Urinary bladder (tissue), 4 donors: ENCODE measurements around the gene ACE. TPM values are rescaled to one million over a fixed set of nuclear protein-coding genes. Genes with fewer than 3 reads are reported as not detected.

Experiments
- DNase-seq: peaks from one replicate; pipeline ENCODE4 v3.0.0-alpha.2; 2015; ENCODE audit errors: extremely low spot score
- H3K27ac ChIP-seq: one replicate; pipeline ENCODE4 v1.5.1; 2013; ENCODE audit warnings: low read depth, mild to moderate bottlenecking, moderate library complexity
- H3K36me3 ChIP-seq: one replicate; pipeline ENCODE4 v1.6.1; 2013; ENCODE audit warnings: mild to moderate bottlenecking, moderate library complexity; ENCODE audit not compliant: insufficient read depth
- H3K4me1 ChIP-seq: one replicate; pipeline ENCODE4 v1.6.1; 2013; ENCODE audit warnings: mild to moderate bottlenecking, moderate library complexity; ENCODE audit not compliant: insufficient read depth
- H3K4me3 ChIP-seq: one replicate; pipeline ENCODE4 v1.5.1; 2013; ENCODE audit warnings: low read depth, low read length
- WGBS: extraction: QIAGEN DNeasy Blood & Tissue Kit; methylation state at CpG from one replicate; pipeline ENCODE4 v1.1.7; 2013; 5-methylcytosine and 5-hydroxymethylcytosine counted together
- polyA plus RNA-seq: library from polyadenylated mRNA; stranded (reverse); fragments of 200-250 nt; gene quantifications from one replicate; pipeline ENCODE4 v1.2.3, GENCODE V29; 2013
- total RNA-seq: library from RNA; depleted of rRNA; stranded (reverse); fragments of >200 nt; gene quantifications from one replicate; pipeline ENCODE4 v1.2.3, GENCODE V29; 2014
- donor health status: healthy with polysubstance abuse.
- donor health status: healthy.

ACE gene
- total and polyA plus RNA-seq, 2 donors = 6.2 to 8.0 TPM

GRCh38 chr17:63542942-63543821, 66.3 kb downstream of the ACE start:
- WGBS = 60% methylated on average over 15 of the region's 15 CpGs
- Histone ChIP-seq H3K36me3 (no peaks in the 10 kb centered on the region), H3K4me1 (no peaks in the 10 kb centered on the region), H3K4me3 (no peak overlapping the region), H3K27ac (no peak overlapping the region)
- no peak for DNase-seq

DNA sequence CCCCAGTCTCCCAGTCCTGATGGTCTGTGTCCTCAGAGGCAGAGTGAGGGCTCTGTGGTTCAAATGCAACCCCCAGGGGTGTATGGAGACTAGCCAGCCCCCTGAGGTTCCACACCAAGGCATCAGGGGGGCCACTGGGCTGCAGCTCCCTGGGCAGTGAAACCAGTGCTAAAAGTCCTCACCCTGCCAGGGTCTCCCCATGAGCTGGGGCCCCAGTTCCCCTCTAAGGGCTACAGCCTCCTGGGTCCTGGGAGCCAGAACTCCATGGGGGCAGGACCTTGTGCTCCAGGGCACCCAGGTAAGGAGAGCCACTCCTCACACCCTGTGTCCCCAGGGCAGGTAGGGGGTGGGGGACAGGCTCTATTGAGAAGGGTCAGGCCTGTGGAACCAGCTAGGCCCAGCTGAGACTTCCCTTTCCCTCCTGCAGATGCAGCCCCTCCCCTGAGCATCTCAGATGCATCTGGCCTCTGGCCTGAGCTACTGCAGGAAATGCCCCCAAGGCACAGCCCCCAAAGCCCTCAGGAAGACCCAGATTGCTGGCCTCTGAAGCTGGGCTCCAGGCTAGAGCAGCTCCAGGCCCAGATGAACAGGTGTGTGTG, 67.1 kb downstream of the ACE start:
- Histone ChIP-seq H3K27ac (no peak overlapping the region), H3K4me3 (no peak overlapping the region), H3K4me1 (no peaks in the 10 kb centered on the region), H3K36me3 (no peaks in the 10 kb centered on the region)
- no peak for DNase-seq

DNA sequence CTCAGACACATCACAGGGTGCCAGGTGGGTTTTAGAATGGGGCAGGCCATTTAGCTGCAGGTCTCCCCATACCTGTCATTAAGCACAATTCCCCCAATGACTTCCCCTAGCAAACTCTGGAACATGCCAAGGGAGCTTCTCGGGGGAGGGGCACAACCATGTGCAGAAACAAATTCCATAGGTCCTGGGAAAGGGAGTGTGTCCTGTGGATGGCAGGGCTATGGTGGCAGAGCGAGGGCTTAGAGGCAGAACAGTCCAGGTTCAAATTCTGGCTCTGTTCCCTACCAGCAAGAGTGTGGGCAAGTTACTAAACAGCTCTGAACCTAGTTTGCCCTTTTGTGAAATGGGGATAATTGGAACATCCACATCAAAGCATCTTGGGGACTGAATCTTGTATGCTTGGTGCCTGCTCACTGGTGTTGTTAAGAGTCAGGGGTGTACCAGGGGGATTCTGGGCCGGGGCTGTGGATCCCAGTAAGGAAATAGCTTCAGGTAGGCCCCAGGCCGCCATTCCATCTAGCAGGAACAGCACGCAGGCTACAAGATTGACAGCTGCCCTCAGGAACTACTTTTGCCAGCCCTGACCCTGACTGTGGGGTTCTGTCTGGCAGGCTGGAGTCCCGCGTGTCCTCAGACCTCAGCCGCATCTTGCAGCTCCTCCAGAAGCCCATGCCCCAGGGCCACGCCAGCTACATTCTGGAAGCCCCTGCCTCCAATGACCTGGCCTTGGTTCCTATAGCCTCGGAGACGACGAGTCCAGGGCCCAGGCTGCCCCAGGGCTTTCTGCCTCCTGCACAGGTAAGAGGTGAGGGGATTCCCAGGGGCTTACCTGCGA, 67.8 kb downstream of the ACE start:
- no peak overlapping the region for H3K27ac ChIP-seq
- no peaks in the 10 kb centered on the region for H3K4me1 ChIP-seq
- no peak overlapping the region for H3K4me3 ChIP-seq
- no peak for DNase-seq
- 90% methylated on average over 13 of the region's 13 CpGs for WGBS
- no peaks in the 10 kb centered on the region for H3K36me3 ChIP-seq

- 87% methylated on average over 9 of the region's 9 CpGs for WGBS
- H3K4me1 ChIP-seq = no peaks in the 10 kb centered on the region
- no peak for DNase-seq
- no peak overlapping the region for H3K27ac ChIP-seq
- H3K4me3 ChIP-seq = no peak overlapping the region
- no peaks in the 10 kb centered on the region for H3K36me3 ChIP-seq
Observed at GRCh38 chr17:63546308-63547082, 69.6 kb downstream of the ACE start.

DNA sequence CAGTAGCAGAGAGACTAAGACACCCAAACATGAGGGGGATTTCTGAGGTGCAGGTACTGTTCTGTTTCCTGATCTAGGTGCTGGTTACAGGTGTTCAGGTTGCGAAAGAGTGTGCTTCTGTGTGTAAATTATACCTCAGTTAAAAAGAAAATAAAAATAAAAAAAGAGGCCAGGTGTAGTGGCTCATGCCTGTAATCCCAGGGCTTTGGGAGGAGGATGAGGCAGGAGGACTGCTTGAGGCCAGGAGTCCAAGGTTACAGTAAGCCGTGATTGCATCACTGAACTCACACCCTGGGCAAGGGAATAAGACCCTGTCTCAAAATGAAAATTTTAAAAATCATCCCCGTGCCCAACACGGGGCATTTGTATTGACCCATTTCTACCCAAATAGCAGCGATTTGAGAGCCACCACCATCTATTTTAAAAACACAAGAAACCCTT, 70.2 kb downstream of the ACE start:
- Histone ChIP-seq H3K36me3 (no peaks in the 10 kb centered on the region), H3K4me3 (no peak overlapping the region), H3K27ac (no peak overlapping the region), H3K4me1 (no peaks in the 10 kb centered on the region)
- 71% methylated on average over 5 of the region's 5 CpGs for whole genome bisulfite sequencing
- DNase-seq = no peak

Other genes starting within 250 kb of the ACE start
- 13.5 TPM for gene CYB561, start 30.8 kb upstream of the ACE start, total RNA-seq
- 17.9 TPM for gene CYB561, start 30.8 kb upstream of the ACE start, polyA plus RNA-seq
- gene KCNH6, start 46.3 kb downstream of the ACE start, total RNA-seq = not detected
- gene KCNH6, start 46.3 kb downstream of the ACE start, polyA plus RNA-seq = not detected
- gene DCAF7, start 73.4 kb downstream of the ACE start, total RNA-seq = 20.9 TPM
- 32.9 TPM for gene DCAF7, start 73.4 kb downstream of the ACE start, polyA plus RNA-seq
- gene TACO1, start 123.8 kb downstream of the ACE start, total RNA-seq = 6.7 TPM
- gene TACO1, start 123.8 kb downstream of the ACE start, polyA plus RNA-seq = 18.0 TPM
- 40.5 TPM for gene MAP3K3, start 145.4 kb downstream of the ACE start, total RNA-seq
- gene MAP3K3, start 145.4 kb downstream of the ACE start, polyA plus RNA-seq = 40.9 TPM
- 9.4 TPM for gene LIMD2, start 223.1 kb downstream of the ACE start, total RNA-seq
- gene LIMD2, start 223.1 kb downstream of the ACE start, polyA plus RNA-seq = 12.0 TPM